ENCODE results near the gene MSI2. TPM values are rescaled to one million over a fixed set of nuclear protein-coding genes. Genes with fewer than 3 reads are reported as not detected.

Gene MSI2
- total RNA-seq, 1 donor from 2014 or later: 144 TPM

DNA sequence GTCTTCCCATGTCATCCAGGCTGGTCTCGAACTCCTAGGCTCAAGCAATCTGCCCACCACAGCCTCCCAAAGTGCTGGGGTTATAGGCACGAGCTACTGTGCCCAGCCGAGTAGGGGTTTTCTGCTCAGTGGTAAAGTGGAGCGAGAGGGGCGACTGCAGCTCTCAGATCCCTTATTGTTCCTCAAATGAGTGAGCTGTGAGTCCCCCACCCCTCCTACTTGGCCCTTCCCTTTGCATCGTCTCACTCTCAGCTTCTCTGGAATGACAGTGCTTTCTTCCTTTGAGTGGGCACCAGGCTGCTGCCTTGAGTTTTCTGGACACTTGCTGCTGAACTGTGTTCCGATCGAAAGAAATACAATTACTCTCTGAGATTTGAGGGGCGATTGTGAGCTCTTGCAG is 63.5 kb downstream of the MSI2 start:
- Mint-ChIP-seq H3K4me1 (no peaks in the 10 kb centered on the region), H3K36me3 (peaks cover 14% of the 10 kb centered on the region), H3K4me3 (no peak overlapping the region), H3K27ac (no peak overlapping the region), H3K9me3 (no peaks in the 10 kb centered on the region), H3K27me3 (ENCODE audit: low read depth) (no peaks in the 10 kb centered on the region)
- no peak for DNase-seq (ENCODE audit: low spot score in 2 of 2, unreplicated experiment in 2 of 2)
- TF ChIP-seq, protein P1, sequence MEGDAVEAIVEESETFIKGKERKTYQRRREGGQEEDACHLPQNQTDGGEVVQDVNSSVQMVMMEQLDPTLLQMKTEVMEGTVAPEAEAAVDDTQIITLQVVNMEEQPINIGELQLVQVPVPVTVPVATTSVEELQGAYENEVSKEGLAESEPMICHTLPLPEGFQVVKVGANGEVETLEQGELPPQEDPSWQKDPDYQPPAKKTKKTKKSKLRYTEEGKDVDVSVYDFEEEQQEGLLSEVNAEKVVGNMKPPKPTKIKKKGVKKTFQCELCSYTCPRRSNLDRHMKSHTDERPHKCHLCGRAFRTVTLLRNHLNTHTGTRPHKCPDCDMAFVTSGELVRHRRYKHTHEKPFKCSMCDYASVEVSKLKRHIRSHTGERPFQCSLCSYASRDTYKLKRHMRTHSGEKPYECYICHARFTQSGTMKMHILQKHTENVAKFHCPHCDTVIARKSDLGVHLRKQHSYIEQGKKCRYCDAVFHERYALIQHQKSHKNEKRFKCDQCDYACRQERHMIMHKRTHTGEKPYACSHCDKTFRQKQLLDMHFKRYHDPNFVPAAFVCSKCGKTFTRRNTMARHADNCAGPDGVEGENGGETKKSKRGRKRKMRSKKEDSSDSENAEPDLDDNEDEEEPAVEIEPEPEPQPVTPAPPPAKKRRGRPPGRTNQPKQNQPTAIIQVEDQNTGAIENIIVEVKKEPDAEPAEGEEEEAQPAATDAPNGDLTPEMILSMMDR (IDR thresholded peaks at IDR 0.05; ENCODE audit: unreplicated experiment): no peak

DNA sequence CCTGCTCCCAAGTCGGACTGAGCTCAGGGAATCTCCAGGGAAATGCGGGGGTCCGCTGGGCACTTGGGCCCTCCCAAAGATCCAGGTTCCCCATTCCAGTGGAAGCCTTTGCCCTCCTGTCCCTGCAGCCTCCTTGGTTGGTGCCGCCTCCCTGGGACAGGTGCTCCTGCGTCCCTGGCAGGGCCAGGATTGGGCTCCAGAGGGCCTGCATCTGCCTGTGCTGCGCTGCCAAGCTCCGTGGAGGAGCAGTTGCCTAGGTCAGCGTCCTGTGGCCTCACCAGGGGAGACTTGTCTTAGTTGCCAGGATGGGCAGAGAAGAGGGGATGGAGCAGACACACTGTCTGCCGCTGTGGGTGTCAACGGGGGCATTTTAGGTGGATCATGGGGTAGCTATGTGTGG is 67.1 kb downstream of the MSI2 start:
- Mint-ChIP-seq H3K9me3 (no peaks in the 10 kb centered on the region), H3K27ac (no peak overlapping the region), H3K4me1 (no peaks in the 10 kb centered on the region), H3K4me3 (no peak overlapping the region), H3K27me3 (ENCODE audit: low read depth) (no peaks in the 10 kb centered on the region), H3K36me3 (peaks cover 26% of the 10 kb centered on the region)
- TF ChIP-seq, protein P1 (IDR thresholded peaks at IDR 0.05; ENCODE audit: unreplicated experiment): no peak
- no peak for DNase-seq (ENCODE audit: low spot score in 2 of 2, unreplicated experiment in 2 of 2)

DNA sequence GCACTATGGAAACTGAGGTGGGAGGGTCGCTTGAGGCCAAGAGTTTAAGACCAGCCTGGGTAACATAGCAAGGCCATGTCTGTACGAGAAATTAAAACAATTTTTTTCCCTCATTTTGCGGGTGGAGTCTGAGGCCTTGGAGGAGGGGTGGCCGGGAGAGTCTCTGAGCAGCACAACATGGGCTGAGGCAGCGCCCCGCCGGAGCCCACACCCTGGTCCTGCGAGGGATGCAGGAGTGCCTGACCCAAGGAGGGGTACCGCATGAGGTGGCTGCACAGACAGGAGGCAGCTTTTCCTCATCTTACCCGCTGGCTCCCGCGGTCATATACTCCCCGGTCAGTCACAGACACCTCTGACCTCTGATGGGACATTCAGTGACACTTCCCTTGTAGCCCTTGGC is 67.7 kb downstream of the MSI2 start:
- Mint-ChIP-seq H3K27me3 (ENCODE audit: low read depth) (no peaks in the 10 kb centered on the region), H3K36me3 (peaks cover 23% of the 10 kb centered on the region), H3K27ac (no peak overlapping the region), H3K4me3 (no peak overlapping the region), H3K4me1 (peaks cover 5% of the 10 kb centered on the region), H3K9me3 (no peaks in the 10 kb centered on the region)
- no peak for DNase-seq (ENCODE audit: low spot score in 2 of 2, unreplicated experiment in 2 of 2)
- TF ChIP-seq, protein P1 (IDR thresholded peaks at IDR 0.05; ENCODE audit: unreplicated experiment): no peak

DNA sequence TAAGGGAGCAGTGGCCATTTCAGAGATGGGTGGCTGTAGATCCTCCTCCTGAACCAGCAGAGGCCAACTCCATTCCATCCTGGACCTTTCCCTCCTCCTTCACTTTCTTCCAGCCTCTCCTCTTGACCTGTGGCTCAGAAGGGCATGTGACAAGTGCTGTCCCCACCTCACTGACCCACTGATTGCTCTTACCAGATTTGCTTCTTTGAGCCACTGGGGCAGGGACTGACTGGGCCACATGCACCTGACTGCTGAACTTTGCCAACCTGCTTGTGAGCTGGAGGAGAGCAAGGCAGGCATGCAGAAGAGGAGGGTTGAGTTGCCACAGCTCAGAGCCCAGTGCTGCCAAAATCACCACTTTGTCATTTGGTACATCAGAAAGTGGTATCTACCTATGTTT is 68.3 kb downstream of the MSI2 start:
- H3K9me3 Mint-ChIP-seq: no peaks in the 10 kb centered on the region
- no peak overlapping the region for H3K4me3 Mint-ChIP-seq
- no peak overlapping the region for H3K27ac Mint-ChIP-seq
- peaks cover 5% of the 10 kb centered on the region for H3K4me1 Mint-ChIP-seq
- TF ChIP-seq, protein P1 (IDR thresholded peaks at IDR 0.05; ENCODE audit: unreplicated experiment): no peak
- H3K27me3 Mint-ChIP-seq (ENCODE audit: low read depth): no peaks in the 10 kb centered on the region
- no peak for DNase-seq (ENCODE audit: low spot score in 2 of 2, unreplicated experiment in 2 of 2)
- H3K36me3 Mint-ChIP-seq: peaks cover 21% of the 10 kb centered on the region

DNA sequence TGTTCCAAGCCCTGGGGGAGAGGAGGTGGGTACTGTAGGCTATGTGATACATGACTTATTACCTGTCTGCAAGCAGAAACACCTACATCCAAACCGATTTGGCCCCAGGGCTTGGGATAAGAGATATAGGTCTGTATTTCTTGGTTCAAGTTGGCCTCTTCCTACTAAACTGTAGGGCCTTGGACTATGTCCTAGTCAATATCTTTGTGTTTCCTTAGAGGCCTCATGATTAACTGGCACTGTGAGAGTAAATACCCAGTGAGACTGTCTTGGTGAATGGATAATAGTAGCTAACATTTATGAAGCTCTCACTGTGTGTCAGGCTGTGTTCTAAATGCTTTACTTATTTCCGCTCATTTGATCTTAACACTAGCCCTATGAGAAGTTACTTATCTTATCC is 70.0 kb downstream of the MSI2 start:
- peak overlapping the region; percentile 35 for H3K27ac Mint-ChIP-seq
- no peak for DNase-seq (ENCODE audit: low spot score in 2 of 2, unreplicated experiment in 2 of 2)
- TF ChIP-seq, protein P1 (IDR thresholded peaks at IDR 0.05; ENCODE audit: unreplicated experiment): no peak
- H3K4me1 Mint-ChIP-seq: peaks cover 5% of the 10 kb centered on the region
- H3K27me3 Mint-ChIP-seq (ENCODE audit: low read depth): no peaks in the 10 kb centered on the region
- no peak overlapping the region for H3K4me3 Mint-ChIP-seq
- H3K9me3 Mint-ChIP-seq: no peaks in the 10 kb centered on the region
- peaks cover 23% of the 10 kb centered on the region for H3K36me3 Mint-ChIP-seq

DNA sequence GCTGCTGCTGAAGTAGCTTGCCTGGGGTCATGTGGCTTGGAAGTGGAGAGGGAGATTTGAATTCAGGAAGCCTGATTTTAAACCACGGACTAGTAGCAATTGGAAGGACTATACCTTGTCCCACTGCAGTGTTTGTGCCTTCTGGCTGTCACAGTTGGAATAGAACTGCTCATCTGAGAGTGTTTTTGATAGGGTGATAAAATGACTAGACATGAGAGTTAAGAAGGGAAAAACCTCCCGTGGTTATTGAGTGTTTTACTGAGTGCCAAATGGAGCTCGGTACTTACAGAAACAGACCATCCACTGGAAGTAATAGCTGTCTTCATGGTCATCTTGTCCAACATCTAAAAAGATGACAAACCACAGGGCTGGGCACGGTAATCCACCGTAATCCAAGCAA is 70.4 kb downstream of the MSI2 start:
- Mint-ChIP-seq H3K4me1 (peaks cover 5% of the 10 kb centered on the region), H3K36me3 (peaks cover 23% of the 10 kb centered on the region), H3K27me3 (ENCODE audit: low read depth) (no peaks in the 10 kb centered on the region), H3K27ac (peak overlapping the region; percentile 35), H3K4me3 (no peak overlapping the region), H3K9me3 (no peaks in the 10 kb centered on the region)
- TF ChIP-seq, protein P1 (IDR thresholded peaks at IDR 0.05; ENCODE audit: unreplicated experiment): no peak
- no peak for DNase-seq (ENCODE audit: low spot score in 2 of 2, unreplicated experiment in 2 of 2)

Measured in mesothelial cell of epicardium (in vitro differentiated cells).